Stimulated activated naive CD4-positive, alpha-beta T cell treated with Interleukin-2 at 50 U/mL for 16 hours (primary cell): ENCODE data around the gene SMG9.

ENCODE experiments used
- DNase-seq: peaks from one replicate; lab custom pipeline; 2025; lab: John Stamatoyannopoulos, UW

SMG9 gene

GRCh38 chr19:43754503-43755255 is at the start of gene SMG9:
SMG9 (minus strand) TSS chr19:43754962; CDS start chr19:43750741, 4,221 bp downstream.
- DNase-seq = peak; percentile 96

GRCh38 chr19:43804432-43804831 is 49.7 kb upstream of the SMG9 start:
- no peak for DNase-seq

- DNase-seq = no peak
Measured at GRCh38 chr19:43802216-43802951, 47.6 kb upstream of the SMG9 start, which contains the start of gene LYPD5. LYPD5 (minus strand) TSS chr19:43802447; CDS start chr19:43802380, 67 bp downstream.

GRCh38 chr19:43799502-43800142 is 44.9 kb upstream of the SMG9 start:
- DNase-seq = no peak

GRCh38 chr19:43798546-43799409 is 44.0 kb upstream of the SMG9 start:
- peak; percentile 73 for DNase-seq

GRCh38 chr19:43798026-43798545 is 43.3 kb upstream of the SMG9 start:
- DNase-seq = no peak

GRCh38 chr19:43797556-43797955 is 42.8 kb upstream of the SMG9 start:
- DNase-seq = no peak

GRCh38 chr19:43797118-43797517 is 42.4 kb upstream of the SMG9 start:
- no peak for DNase-seq

GRCh38 chr19:43790587-43790986 is 35.8 kb upstream of the SMG9 start:
- no peak for DNase-seq

GRCh38 chr19:43789029-43789428 is 34.3 kb upstream of the SMG9 start:
- DNase-seq = no peak

- DNase-seq = no peak
Measured at GRCh38 chr19:43786665-43787064, 31.9 kb upstream of the SMG9 start.

- DNase-seq = peak; percentile 33
Measured at GRCh38 chr19:43784981-43785808, 30.4 kb upstream of the SMG9 start.

GRCh38 chr19:43784241-43784980 is 29.6 kb upstream of the SMG9 start:
- peak; percentile 63 for DNase-seq

GRCh38 chr19:43783636-43784035 is 28.9 kb upstream of the SMG9 start:
- DNase-seq = no peak

- no peak for DNase-seq
Measured at GRCh38 chr19:43782689-43783231, 28.0 kb upstream of the SMG9 start.

- no peak for DNase-seq
Measured at GRCh38 chr19:43782311-43782660, 27.5 kb upstream of the SMG9 start.

GRCh38 chr19:43781630-43782310 is 27.0 kb upstream of the SMG9 start:
- no peak for DNase-seq

GRCh38 chr19:43780706-43781525 is 26.2 kb upstream of the SMG9 start, which contains the start of gene KCNN4:
KCNN4 (minus strand) TSS chr19:43780973; CDS start chr19:43780861, 112 bp downstream.
- DNase-seq = peak; percentile 81
